NCI-H345 treated with DMSO at 0.1 percent for 48 hours (cell line): ENCODE measurements around the gene PRMT7.
A peak's percentile ranks its signal among the peaks of the same experiment; 100 is the strongest.

ENCODE experiments used
- DNase-seq: peaks from one replicate; lab custom pipeline; 2025; ENCODE audit not compliant: unreplicated experiment; lab: John Stamatoyannopoulos, UW

PRMT7 gene

GRCh38 chr16:68362262-68362913 lies 51.6 kb downstream of the PRMT7 start:
- DNase-seq, result no peak

- DNase-seq, result no peak
Observed at GRCh38 chr16:68362947-68363657, 52.3 kb downstream of the PRMT7 start.

DNA sequence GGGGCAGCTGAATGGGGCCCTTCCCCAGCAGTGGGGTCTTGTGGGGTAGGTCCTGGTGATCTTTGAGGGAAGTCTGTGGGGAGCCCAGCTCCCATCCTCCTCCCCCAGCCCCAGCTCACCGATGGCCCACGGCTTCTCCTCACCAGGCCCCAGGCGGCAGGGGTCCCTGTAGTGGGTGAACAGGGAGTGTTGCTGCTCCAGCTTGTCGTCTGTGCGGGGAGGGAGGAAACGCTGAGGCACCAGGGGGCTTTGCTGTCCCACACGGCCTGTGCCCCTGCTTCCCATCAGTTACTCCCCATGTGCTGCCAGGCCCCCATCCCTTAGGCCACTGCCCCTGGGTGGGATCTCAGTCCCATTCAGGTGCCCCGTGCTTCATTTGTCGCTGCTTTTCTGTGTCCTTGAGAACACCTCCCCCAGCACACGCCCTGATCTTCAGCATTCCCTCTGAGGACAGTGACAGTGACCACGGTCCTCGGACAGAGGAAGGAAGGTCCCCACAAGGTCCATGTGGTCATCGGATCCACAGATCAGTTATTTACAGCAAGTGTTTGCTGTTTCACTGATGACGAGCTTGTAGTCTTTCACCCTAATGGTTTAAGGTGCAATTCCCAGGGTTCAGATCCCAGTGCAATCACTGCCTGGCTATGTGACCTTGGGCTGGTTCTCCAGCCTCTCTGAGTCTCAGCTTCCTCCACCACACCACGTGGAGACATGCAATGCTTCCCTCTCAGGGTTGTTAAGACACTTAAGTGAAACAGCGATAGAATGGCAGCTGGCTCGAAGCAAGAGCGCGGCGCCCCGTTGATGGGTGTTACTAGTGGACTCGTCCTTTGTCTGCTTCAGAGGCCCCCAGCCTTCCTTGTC lies 53.1 kb downstream of the PRMT7 start:
- no peak for DNase-seq

DNA sequence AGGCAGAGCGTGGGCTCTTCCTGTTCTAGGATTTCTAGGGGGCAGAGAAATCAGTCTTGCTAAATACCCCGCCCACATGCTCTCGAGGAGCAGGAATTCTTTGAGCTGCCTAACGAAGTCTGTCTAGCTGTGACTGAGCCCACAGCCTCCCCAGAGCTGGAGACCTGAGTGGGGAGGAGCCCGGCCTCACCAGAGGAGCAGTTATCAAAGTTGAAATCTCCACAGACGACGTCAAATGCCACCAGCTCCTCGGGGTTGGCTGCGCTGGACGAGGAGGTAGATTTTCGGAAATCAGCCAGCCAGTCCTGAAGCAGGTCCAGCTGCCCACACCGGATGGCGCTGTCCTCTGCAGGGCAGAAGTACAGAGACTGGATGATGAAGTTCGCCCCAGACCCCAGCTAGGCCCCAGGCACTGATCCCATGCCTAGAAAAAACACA lies 53.8 kb downstream of the PRMT7 start:
- DNase-seq, result no peak

GRCh38 chr16:68365167-68365817 lies 54.5 kb downstream of the PRMT7 start:
- DNase-seq, result no peak

GRCh38 chr16:68366062-68366461 lies 55.2 kb downstream of the PRMT7 start:
- no peak for DNase-seq

DNA sequence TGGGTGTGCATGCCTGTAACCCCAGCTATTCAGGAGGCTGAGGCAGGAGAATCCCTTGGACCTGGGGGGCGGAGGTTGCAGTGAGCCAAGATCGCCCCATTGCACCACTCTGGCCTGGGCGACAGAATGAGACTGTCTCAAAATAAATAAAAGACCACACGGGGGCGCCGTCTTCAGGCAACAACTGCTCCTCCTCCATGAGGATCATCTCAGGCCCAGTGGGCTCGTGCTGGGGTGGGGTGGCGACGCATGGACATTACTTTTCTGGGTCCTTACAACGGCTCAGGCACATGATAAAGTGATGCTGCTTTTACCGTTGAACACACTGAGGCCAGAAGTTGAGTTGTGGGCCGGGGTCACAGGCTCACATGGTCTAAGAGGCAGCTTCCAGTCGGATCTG lies 56.2 kb downstream of the PRMT7 start:
- DNase-seq, result peak; percentile 17

DNA sequence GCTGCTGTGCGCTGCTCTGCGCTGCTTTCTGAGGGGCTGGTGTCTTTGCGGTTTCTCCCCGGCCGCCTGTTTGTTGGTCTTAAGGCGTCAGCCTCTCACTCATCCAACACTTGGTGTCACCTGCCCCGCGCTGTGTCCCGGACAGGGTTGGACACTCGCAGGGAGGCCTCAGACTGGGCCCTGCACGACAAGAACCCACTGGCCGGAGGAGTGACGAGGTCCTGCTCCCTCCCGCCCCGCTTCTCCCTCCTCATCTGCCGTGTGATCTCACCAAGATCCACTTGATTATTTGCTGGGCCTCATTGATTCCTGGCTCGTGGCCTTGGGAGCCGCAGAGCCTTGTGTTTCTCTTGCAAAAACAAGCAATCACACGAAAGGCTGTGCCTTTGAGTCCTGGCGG lies 56.6 kb downstream of the PRMT7 start:
- no peak for DNase-seq

- DNase-seq, result no peak
Observed at GRCh38 chr16:68367891-68368290, 57.1 kb downstream of the PRMT7 start.

GRCh38 chr16:68368301-68368888 lies 57.6 kb downstream of the PRMT7 start:
- DNase-seq, result no peak

DNA sequence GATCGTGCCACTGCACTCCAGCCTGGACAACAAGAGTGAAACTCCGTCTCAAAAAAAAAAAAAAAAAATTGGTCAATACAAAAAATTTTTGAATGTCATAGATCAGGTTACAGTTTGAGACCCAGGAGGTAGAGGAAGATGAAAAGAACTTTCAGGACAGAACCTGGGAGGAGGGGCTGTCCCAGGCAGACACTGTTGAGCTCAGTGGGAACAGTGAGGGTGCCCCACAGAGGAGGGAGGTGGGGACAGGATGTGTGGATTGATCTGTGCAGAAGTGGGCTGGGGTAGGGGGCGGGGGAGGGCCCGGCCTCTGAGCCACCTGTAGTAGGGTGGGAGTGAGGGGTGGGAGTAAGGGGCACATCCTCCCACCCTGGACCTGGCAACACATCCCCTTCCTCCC lies 58.3 kb downstream of the PRMT7 start:
- no peak for DNase-seq

GRCh38 chr16:68369697-68370580 lies 59.1 kb downstream of the PRMT7 start:
- DNase-seq, result no peak

- peak; percentile 9 for DNase-seq
Observed at GRCh38 chr16:68370581-68371275, 59.9 kb downstream of the PRMT7 start.

GRCh38 chr16:68371276-68371651 lies 60.4 kb downstream of the PRMT7 start:
- no peak for DNase-seq

DNA sequence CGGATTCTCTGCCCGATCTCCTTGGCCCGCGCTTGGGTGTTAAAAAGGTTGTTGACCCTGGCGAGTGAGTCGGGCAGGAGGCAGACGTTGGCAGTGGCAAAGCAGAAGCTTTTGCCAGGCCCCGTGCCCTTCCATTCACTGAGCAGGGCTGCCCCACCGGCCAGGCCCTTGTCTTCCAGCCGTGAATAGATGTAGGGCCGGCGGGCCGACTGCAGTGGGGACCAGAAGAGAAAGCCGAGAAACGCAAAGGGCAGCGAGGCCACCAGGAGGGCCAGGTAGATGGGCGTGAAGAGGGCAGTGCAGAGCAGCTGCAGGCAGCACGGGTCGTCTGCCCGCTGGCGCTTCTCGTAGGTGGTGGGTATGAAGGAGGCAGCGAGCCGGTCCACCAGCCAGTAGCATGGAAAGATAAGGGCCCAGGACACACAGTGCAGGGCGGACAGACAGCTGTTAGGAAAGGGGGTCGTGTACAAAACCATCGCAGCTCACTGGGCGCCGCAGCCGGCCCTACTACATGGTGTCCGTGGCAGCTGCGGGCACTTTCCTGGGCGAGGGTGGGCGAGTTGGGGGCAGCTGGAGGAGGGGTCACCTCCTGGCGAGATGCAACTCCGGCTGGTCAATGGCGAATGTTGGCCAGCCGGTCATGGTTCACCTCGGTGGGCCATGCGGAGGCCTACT lies 61.0 kb downstream of the PRMT7 start:
- DNase-seq, result no peak

DNA sequence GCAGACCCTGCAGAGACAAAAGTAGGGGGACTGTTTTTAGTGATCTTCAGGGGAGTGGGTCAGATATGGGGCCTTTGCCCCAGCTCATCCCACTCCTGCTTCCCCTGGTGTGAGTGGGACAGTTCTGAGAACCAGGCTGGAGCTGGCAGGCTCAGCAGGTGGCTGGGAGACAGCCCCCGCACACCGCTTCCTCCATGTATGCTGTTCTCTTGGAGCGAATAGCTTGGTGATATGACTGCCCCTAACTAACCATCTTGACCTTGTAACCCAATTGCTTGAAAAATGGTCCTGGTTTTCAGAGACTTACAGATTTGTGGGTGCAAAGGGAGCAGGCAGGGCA lies 61.5 kb downstream of the PRMT7 start:
- no peak for DNase-seq

- no peak for DNase-seq
Observed at GRCh38 chr16:68372806-68373205, 62.0 kb downstream of the PRMT7 start.

DNA sequence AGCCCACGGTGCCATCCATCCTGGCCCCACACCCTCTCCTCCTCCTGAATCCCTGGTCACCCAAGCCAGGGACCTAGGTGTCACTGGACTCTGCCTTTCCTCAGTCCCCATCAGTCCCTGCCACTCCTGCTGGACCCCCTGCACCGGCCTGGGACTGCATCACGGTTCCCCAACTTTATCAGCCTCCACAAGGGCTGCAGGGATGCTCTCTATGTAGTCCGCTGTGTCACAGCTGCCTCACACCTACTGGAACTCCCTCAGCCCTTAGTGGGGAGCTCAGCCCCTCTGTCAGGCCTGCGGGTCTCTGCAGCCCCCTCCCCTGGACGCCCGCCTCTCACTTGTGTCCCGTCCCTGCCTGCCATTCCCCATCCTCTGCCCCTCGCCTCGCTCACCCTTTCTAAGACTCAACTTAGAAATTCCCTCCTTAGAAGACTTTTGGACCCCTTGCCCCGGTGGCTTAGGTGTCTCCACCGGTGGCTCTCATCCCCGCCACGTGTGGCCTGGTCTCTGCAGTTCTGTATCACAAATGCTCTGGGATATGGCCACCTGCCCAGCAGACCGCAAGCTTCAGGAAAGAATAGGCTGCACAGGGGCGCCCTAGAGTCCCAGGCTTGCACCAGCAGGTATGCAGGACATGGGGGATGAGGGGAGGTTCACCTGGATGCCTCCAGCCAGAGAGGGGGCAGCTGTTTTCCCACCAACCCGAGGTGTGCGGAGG lies 62.9 kb downstream of the PRMT7 start:
- no peak for DNase-seq
